ENCODE data around the gene RASAL3.

The RASAL3 gene

DNA sequence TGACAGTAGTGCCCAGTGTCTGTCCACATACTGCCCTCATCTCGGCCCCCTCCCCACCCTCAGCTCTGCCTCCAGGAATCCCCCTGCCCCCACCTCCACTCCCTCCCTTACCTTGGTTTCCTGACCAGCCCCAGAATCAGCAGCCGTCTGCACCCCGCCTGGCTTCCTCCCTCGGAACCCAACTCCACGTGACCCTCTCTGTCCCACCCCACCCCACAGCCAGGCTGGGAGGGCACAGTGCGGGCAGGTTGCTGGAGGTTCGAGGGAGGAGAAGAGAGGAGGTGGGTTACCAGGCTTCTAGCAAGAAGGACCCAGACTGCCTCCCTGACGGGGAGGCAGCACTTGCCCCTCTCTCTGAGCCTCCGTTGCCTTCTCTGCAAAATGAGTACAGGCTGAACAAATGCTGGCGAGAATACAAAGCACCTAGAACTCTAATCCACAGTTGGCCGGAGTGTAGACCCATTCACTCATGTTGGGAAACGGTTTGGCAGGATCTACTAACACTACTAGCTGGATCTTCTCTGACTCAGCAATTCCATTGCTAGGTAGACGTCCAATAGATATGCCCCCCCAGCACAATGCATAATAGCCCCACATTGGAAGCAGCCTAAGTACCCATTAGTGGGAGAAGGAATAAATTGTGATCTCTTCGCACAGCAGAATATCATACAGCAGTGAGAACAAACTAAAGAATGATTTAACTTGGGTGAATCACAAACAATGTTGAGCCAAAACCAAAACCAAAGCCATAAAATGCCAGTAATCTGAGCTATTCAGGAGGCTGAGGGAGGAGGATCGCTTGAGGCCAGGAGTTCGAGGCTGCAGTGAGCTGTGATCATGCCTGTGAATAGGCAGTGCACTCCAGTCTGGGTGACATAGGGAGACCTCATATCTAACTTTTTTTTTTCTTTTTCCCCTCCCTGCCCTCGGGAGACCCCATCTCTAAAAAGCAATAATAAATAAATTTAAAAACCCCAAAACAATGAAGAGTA lies at the start of gene RASAL3:
Gene RASAL3, minus strand, starts transcription at position 151 of the 992 bp plus-strand sequence. CDS start 186 bp downstream, outside the sequence.
- H4K20me1 ChIP-seq = no peaks in the 10 kb centered on the region
- 0 out of 2 replicates have a peak, but pooled peaks cover 4% of the 10 kb centered on the region for H3K36me3 ChIP-seq
- H3K9me3 ChIP-seq = no peaks in the 10 kb centered on the region
- TF ChIP-seq Cebpa-rat (IDR thresholded peaks at IDR 0.05) = no peak
- peaks cover 85% of the 10 kb centered on the region for H3K4me1 ChIP-seq
- peak within 1 kb of the TSS; percentile 71 for H3K4me3 ChIP-seq
- H3K27ac ChIP-seq = peak within 1 kb of the TSS; percentile 98
- peak within 1 kb of the TSS; percentile 94 for H3K4me2 ChIP-seq
- H3K9ac ChIP-seq = peak within 1 kb of the TSS; percentile 87
- peaks cover 12% of the 10 kb centered on the region for H3K27me3 ChIP-seq

DNA sequence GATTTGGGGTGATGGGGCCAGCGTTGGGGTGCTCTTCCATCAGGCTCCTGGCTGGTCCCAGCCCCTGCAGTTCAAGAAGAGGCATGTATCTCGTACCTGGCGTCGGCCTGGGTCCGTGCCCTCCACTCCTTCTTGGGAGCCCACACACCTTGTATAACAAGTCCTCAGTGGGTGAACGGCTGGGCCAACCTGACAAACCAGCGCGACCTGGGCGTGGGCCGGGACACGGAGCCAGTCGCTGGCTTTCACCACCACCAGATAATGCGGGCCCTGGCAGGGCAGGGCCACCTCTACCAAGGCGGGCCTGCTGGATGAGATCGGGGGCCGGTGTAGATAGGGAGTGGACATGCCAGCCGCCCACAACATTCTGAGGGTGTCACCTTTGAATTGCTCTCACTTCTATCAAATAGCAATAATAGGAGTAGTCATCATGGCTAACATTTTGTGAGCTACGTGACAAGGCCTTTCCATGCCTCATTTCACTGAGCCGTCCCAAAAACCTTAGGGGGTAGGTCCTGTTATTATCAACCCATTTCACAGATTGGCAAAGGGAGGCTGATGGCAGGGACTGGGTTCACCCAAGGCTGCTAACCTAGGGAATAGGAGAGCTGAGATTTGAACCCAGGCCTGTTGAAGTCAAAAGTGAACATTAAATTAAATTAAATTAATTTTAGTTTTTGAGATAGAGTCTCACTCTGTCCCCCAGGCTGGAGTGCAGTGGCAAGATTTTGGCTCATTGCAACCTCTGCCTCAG lies 47.5 kb upstream of the RASAL3 start:
- no peak overlapping the region for H3K9ac ChIP-seq
- H3K36me3 ChIP-seq = no peaks in the 10 kb centered on the region
- H3K9me3 ChIP-seq = peaks cover 22% of the 10 kb centered on the region
- peaks cover 32% of the 10 kb centered on the region for H3K27me3 ChIP-seq
- no peaks in the 10 kb centered on the region for H4K20me1 ChIP-seq
- peaks cover 12% of the 10 kb centered on the region for H3K4me1 ChIP-seq
- H3K4me2 ChIP-seq = no peak overlapping the region
- no peak overlapping the region for H3K4me3 ChIP-seq
- no peak for TF ChIP-seq Cebpa-rat (IDR thresholded peaks at IDR 0.05)
- no peak overlapping the region for H3K27ac ChIP-seq

DNA sequence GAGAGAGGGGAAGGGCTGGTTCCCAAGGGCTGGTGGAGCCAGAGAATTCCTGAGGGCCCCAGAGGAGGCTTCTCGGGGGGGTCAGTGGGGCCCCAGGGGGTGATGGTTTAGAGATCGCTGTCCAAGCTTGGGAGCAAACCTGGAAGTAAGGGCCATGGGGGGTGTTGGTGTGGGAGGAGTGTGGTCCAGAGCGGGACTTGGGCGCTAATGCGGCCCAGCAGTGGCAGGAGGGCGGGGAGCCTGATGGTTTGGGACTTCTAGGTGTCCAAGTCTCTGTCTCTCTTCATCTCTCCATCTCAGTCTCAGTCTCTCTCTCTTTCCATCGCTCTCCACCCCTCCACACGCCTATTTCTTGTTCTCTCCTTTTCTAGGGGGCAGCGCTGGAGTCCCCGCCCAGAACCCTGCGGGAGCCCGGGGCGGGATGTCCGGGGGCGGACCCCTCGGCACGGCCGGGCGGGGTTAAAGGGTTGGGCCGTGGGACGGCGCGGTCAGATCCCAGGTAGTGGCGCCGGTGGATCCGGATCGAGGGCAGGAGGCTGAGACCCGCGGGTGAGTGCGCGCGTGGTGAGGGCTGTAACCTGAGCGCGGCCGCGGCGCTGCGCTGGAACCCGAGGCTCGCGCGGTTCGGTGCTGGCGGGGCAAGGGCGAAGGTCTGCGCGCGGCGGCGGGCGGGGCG lies 43.8 kb upstream of the RASAL3 start, which contains the start of gene CYP4F22:
Gene CYP4F22, plus strand, starts transcription at position 491 of the 676 bp plus-strand sequence. CDS start 16,812 bp downstream, outside the sequence.
- Histone ChIP-seq H4K20me1 (no peaks in the 10 kb centered on the region), H3K9ac (no peak within 1 kb of the TSS), H3K27ac (no peak within 1 kb of the TSS), H3K4me3 (no peak within 1 kb of the TSS), H3K4me2 (no peak within 1 kb of the TSS), H3K27me3 (peaks cover 32% of the 10 kb centered on the region), H3K4me1 (no peaks in the 10 kb centered on the region), H3K9me3 (no peaks in the 10 kb centered on the region), H3K36me3 (no peaks in the 10 kb centered on the region)
- no peak for TF ChIP-seq Cebpa-rat (IDR thresholded peaks at IDR 0.05)

DNA sequence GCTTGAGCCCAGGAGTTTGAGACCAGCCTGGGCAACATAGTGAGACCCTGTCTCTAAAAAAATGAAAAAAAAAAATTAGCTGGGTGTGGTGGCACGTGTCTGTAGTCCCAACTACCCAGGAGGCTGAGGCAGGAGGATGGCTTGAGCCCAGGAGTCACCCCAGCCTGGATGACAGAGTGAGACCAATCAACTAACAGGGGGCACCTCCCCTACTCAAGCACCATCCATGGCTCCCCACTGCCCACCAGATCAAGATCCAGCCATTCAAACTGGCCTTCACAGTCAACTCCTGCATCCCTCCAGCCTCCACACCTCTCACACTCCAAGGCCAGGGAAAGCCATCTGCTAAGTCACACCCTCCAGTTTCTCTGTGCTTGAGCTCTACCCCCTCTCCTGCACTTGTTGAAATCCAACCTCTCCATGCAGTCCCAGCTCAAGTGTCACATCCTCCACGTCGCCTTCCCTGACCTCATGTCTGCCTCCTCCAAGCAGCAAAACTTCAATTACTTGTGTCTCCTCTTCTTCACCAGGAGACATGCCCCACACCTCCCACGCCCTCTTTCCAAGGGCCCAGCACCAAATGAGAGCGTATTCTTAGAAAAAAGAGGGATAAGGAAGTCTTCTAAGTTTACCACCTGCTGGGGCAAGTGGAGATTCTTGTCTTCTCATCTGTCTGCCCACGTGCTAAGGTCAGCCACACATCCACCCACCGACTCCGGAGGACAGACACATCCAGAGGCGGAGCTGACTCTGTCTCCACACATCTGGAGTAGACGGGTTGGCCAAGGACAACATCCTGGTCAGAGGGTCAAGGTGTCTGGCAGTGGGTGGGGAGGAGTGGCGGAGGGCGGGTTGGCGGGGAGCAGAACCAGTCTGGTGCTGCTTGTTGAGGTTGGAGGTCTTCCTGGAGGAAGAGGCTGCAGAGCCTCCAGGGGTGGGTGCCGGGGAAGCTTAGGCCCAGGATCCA lies 43.0 kb upstream of the RASAL3 start:
- H3K4me1 ChIP-seq = peaks cover under 1% of the 10 kb centered on the region; the same call in 1 of the 2 replicates
- TF ChIP-seq Cebpa-rat (IDR thresholded peaks at IDR 0.05) = no peak
- H3K4me3 ChIP-seq = no peak overlapping the region
- no peak overlapping the region for H3K4me2 ChIP-seq
- H3K9me3 ChIP-seq = no peaks in the 10 kb centered on the region
- no peaks in the 10 kb centered on the region for H4K20me1 ChIP-seq
- H3K27ac ChIP-seq = no peak overlapping the region
- no peak overlapping the region for H3K9ac ChIP-seq
- no peaks in the 10 kb centered on the region for H3K36me3 ChIP-seq
- H3K27me3 ChIP-seq = peaks cover 32% of the 10 kb centered on the region

DNA sequence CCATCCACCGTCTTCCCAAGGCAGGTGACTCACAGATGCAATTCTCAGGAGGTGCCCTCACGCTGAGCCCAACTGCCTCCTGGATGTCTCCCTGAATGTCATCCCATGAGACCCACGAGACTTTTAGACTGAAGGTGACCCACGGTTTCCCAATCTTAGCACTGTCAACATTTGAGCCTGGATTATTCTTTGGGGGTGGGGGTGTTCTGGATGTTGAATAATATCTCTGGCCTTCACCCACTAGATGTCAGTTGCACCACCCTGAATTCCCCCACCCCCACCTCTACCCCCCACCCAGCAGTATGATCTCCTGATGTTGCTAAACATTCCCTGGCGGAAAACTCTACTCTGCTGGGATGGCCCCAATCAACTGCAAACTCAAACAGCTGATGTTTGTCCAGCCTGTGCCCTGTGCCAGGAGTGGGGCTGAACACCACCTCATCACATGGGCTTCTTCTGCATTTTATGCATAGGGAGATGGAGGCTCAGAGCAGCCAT lies 41.8 kb upstream of the RASAL3 start:
- H3K4me3 ChIP-seq = no peak overlapping the region
- peaks cover 32% of the 10 kb centered on the region for H3K27me3 ChIP-seq
- no peaks in the 10 kb centered on the region for H3K9me3 ChIP-seq
- no peaks in the 10 kb centered on the region for H4K20me1 ChIP-seq
- H3K36me3 ChIP-seq = no peaks in the 10 kb centered on the region
- no peak overlapping the region for H3K4me2 ChIP-seq
- no peak overlapping the region for H3K27ac ChIP-seq
- no peak for TF ChIP-seq Cebpa-rat (IDR thresholded peaks at IDR 0.05)
- H3K4me1 ChIP-seq = peaks cover 11% of the 10 kb centered on the region; the same call in 1 of the 2 replicates
- H3K9ac ChIP-seq = no peak overlapping the region

DNA sequence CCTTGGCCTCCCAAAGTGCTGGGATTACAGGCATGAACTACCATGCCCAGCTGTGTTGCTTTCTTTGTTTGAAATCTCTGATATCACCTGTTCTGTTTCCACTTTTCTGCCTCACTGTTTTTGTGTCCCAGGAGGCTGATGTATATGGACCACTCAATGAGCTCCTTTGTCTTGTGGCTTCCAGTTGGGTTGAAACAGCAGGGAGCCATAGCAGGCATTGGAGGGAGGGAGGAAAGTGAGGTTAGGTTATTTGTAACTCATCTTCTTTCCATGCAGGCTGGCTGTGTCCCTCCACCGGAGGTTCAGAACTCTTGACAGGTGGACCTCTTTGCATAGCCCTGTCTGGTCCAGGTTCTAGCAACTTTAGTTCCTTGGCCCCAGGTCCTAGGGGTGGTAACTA lies 37.9 kb upstream of the RASAL3 start:
- Histone ChIP-seq H3K9ac (no peak overlapping the region), H4K20me1 (no peaks in the 10 kb centered on the region), H3K27me3 (peaks cover 4% of the 10 kb centered on the region), H3K36me3 (no peaks in the 10 kb centered on the region), H3K4me3 (no peak overlapping the region), H3K27ac (no peak overlapping the region), H3K4me2 (no peak overlapping the region), H3K9me3 (no peaks in the 10 kb centered on the region; the same call in 1 of the 2 replicates), H3K4me1 (peaks cover 11% of the 10 kb centered on the region; the same call in 1 of the 2 replicates)
- no peak for TF ChIP-seq Cebpa-rat (IDR thresholded peaks at IDR 0.05)

DNA sequence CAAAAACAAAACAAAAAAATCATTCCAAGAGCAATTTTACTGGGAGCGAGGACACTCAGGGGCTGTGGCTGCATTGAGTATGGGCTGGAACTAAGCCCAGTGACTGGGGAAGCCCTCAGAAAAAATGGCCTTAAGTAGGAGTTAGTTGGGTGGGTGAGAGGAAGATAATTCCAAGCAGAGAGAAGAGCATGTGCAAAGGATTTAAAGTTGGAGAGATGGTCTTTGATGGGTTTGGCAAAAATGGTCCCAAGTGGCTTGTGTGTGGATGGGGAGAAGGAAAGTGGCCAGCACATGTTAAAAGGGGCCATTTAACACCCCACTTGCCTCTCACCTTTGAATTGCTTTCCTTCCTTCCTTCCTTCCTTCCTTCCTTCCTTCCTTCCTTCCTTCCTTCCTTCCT lies 37.3 kb upstream of the RASAL3 start:
- peaks cover 11% of the 10 kb centered on the region; the same call in 1 of the 2 replicates for H3K4me1 ChIP-seq

DNA sequence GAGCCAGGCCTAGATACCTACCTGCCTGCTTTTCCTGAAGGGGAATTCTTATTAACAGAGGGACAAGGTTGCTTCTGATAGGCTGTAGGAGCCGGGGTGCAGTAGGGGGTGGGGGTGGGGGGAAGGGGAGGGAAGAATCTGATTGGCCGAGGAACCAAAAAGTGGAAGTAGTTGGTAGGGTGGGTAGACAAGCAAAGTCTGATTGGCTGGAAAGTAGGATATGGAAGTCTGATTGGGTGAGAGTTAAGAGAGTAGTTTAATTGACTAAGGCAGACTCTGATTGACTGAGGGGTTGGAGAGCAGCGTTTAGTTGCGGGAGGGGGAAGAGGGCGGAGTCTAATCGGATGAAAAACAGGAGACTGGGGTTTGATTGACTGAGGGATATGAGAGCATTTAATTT lies 34.6 kb upstream of the RASAL3 start:
- H3K4me2 ChIP-seq = no peak overlapping the region
- no peaks in the 10 kb centered on the region for H3K27me3 ChIP-seq
- H3K4me1 ChIP-seq = peaks cover 11% of the 10 kb centered on the region; the same call in 1 of the 2 replicates
- H4K20me1 ChIP-seq = no peaks in the 10 kb centered on the region
- no peak overlapping the region for H3K4me3 ChIP-seq
- H3K9me3 ChIP-seq = no peaks in the 10 kb centered on the region; the same call in 1 of the 2 replicates
- H3K36me3 ChIP-seq = no peaks in the 10 kb centered on the region
- H3K27ac ChIP-seq = no peak overlapping the region
- no peak for TF ChIP-seq Cebpa-rat (IDR thresholded peaks at IDR 0.05)
- no peak overlapping the region for H3K9ac ChIP-seq

More for the DNA sequence above, 37.3 kb upstream of the RASAL3 start:
- no peak for TF ChIP-seq Cebpa-rat (IDR thresholded peaks at IDR 0.05)
- no peaks in the 10 kb centered on the region; the same call in 1 of the 2 replicates for H3K9me3 ChIP-seq
- no peak overlapping the region for H3K4me2 ChIP-seq
- H4K20me1 ChIP-seq = no peaks in the 10 kb centered on the region
- no peak overlapping the region for H3K27ac ChIP-seq
- no peak overlapping the region for H3K4me3 ChIP-seq
- no peaks in the 10 kb centered on the region for H3K27me3 ChIP-seq
- no peaks in the 10 kb centered on the region for H3K36me3 ChIP-seq
- H3K9ac ChIP-seq = no peak overlapping the region

Measured in BLaER1 (cell line).